ENCODE results near the gene RNF224. TPM values are rescaled to one million over a fixed set of nuclear protein-coding genes. Genes with fewer than 3 reads are reported as not detected.
A peak's percentile ranks its signal among the peaks of the same experiment; 100 is the strongest.

The RNF224 gene
- total and polyA plus RNA-seq, 2 experiments from 2014 or later: 0.63 TPM; not detected in 1

DNA sequence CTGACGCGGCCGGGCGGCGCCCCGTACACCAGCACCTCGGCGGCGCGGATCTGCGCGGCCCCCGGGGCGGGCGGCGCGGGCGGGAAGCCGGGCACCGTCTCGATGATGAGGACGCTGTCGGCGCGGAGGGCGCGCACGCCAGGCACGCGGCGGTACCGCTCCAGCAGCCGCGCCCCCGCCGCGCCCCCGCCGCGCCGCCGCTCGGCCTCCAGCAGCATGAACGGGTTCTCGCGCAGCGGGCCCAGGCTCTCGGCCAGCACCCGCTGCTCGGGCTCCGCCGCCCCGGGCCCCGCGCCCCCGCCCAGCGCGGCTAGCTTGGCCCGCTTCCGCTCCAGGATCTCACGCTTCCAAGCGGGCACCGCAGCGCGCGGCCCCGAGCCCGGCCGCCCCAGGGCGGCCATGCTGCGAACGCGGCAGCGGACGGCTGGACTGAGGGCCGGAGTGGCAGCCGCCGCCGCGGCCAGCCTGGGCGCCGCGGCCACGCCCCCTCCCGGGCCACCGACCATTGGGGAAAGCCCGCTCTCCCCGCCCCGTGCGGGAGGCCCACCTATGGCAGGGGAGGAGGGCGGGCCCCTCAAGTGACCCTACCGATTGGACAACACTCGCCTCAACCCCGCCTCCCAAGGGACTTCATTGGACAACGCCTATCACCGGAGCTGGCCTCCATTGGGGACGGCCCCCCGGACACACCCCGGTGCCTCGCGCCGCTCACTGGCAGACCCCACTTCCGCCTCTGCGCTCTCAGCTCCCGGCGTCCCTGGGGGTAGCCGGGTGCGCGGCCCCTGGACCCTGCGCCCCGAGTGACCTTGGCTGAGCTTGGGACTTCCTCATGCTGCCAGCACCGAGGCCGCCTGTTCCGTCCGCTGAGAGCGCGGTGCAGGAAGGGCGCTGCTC, 26.7 kb upstream of the RNF224 start, which contains the start of gene TPRN:
Gene TPRN (minus strand): TSS at position 431 of the 894 bp plus-strand sequence. CDS start 30 bp downstream, at position 401.
- peak within 1 kb of the TSS; percentile 72; the same call in 1 of the 2 replicates for H3K27ac ChIP-seq (ENCODE audit: low read depth)
- DNase-seq (ENCODE audit: low spot score) (peak; percentile 100), ATAC-seq (peak; percentile 90)
- H3F3A ChIP-seq (replicated peaks; ENCODE audit: low read depth): peaks cover 15% of the 10 kb centered on the region; the same call in 1 of the 2 replicates
- H3K27me3 Mint-ChIP-seq (ENCODE audit: insufficient read depth, low read depth, poor library complexity): peaks cover 12% of the 10 kb centered on the region
- H2AFZ ChIP-seq: peak within 1 kb of the TSS; percentile 52; the same call in 1 of the 2 replicates
- H3K36me3 Mint-ChIP-seq (ENCODE audit: low read depth): no peaks in the 10 kb centered on the region; the same call in 2 of the 3 replicates
- H3K4me3 Mint-ChIP-seq: peak within 1 kb of the TSS; percentile 82
- peak within 1 kb of the TSS; percentile 82 for H3K4me3 ChIP-seq
- no peaks in the 10 kb centered on the region for H3K36me3 ChIP-seq (ENCODE audit: insufficient read depth)
- H3K4me1 Mint-ChIP-seq: peaks cover 26% of the 10 kb centered on the region
- H3K79me2 ChIP-seq (replicated peaks; ENCODE audit: insufficient read depth): peaks cover 68% of the 10 kb centered on the region
- peaks cover 9% of the 10 kb centered on the region for H4K20me1 ChIP-seq (replicated peaks; ENCODE audit: insufficient read depth)
- H3K27ac Mint-ChIP-seq: peak within 1 kb of the TSS; percentile 86
- H3K4me2 ChIP-seq: peak within 1 kb of the TSS; percentile 89
- H3K9me2 ChIP-seq (ENCODE audit: insufficient read depth): no peaks in the 10 kb centered on the region
- TF ChIP-seq, protein P1, sequence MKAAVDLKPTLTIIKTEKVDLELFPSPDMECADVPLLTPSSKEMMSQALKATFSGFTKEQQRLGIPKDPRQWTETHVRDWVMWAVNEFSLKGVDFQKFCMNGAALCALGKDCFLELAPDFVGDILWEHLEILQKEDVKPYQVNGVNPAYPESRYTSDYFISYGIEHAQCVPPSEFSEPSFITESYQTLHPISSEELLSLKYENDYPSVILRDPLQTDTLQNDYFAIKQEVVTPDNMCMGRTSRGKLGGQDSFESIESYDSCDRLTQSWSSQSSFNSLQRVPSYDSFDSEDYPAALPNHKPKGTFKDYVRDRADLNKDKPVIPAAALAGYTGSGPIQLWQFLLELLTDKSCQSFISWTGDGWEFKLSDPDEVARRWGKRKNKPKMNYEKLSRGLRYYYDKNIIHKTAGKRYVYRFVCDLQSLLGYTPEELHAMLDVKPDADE (IDR thresholded peaks at IDR 0.05): 0 out of 2 replicates have a peak, but pooled peaks have one; percentile 51
- peak; percentile 99 for TF ChIP-seq POLR2AphosphoS5 (IDR thresholded peaks at IDR 0.05; ENCODE audit: low read depth)
- no peak for TF ChIP-seq ZNF331 (CRISPR knock-in tag; IDR thresholded peaks at IDR 0.05; ENCODE audit: low read depth)
- no peak for TF ChIP-seq NANOG (IDR thresholded peaks at IDR 0.05; ENCODE audit: borderline replicate concordance)
- no peaks in the 10 kb centered on the region for H3K9me3 Mint-ChIP-seq
- H3K27me3 ChIP-seq (ENCODE audit: insufficient read depth): no peaks in the 10 kb centered on the region
- peaks cover 21% of the 10 kb centered on the region for H3K4me1 ChIP-seq (ENCODE audit: insufficient read depth)

DNA sequence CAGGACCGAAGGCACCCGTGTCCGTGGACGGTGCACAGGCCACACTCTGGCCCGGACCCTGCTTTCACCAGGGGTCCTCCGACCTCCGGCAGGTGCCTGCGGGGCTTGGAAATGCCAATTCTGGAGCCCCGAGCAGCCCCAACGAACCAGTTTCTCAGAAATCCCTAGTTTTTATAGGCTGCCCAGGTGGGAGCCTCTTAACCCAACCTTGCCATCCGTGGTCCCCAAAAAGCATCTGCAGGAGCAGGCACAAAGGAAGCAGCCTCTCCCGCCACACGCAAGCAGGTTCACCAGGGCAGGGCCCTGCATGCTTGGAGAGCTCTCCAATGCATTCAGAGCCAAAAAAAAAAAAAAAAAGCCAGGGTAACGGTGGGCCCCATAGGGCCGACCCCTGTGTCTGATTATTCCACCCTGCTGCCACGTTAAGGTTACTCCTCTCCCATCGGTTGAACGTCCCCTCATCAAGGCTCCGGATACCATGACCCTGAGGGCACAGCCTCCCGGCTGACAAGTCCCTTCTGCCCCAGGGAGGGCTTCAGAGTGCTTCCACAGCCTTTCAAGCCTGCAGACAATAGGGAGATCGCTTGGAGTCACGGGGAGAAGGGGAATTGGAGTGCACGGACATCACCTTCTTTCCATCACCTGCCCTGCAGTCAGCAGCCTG, 26.0 kb upstream of the RNF224 start:
- H3K4me2 ChIP-seq: peak overlapping the region; percentile 89
- H3K79me2 ChIP-seq (replicated peaks; ENCODE audit: insufficient read depth): peaks cover 71% of the 10 kb centered on the region
- H2AFZ ChIP-seq: peak overlapping the region; percentile 52; the same call in 1 of the 2 replicates
- peak overlapping the region; percentile 86 for H3K27ac Mint-ChIP-seq
- no peaks in the 10 kb centered on the region for H3K9me2 ChIP-seq (ENCODE audit: insufficient read depth)
- H3K9me3 Mint-ChIP-seq: no peaks in the 10 kb centered on the region
- peak overlapping the region; percentile 82 for H3K4me3 ChIP-seq
- ATAC-seq (peak; percentile 0; the same call in 1 of the 3 replicates), DNase-seq (ENCODE audit: low spot score) (peak; percentile 31)
- H3K27me3 Mint-ChIP-seq (ENCODE audit: insufficient read depth, low read depth, poor library complexity): peaks cover 17% of the 10 kb centered on the region
- H3K36me3 Mint-ChIP-seq (ENCODE audit: low read depth): no peaks in the 10 kb centered on the region; the same call in 2 of the 3 replicates
- H3K27me3 ChIP-seq (ENCODE audit: insufficient read depth): no peaks in the 10 kb centered on the region
- peak overlapping the region; percentile 77 for H3K4me3 Mint-ChIP-seq
- H3F3A ChIP-seq (replicated peaks; ENCODE audit: low read depth): peaks cover 16% of the 10 kb centered on the region; the same call in 1 of the 2 replicates
- peak overlapping the region; percentile 72; the same call in 1 of the 2 replicates for H3K27ac ChIP-seq (ENCODE audit: low read depth)
- H3K36me3 ChIP-seq (ENCODE audit: insufficient read depth): no peaks in the 10 kb centered on the region
- peaks cover 9% of the 10 kb centered on the region for H4K20me1 ChIP-seq (replicated peaks; ENCODE audit: insufficient read depth)
- H3K4me1 Mint-ChIP-seq: peaks cover 27% of the 10 kb centered on the region
- H3K4me1 ChIP-seq (ENCODE audit: insufficient read depth): peaks cover 24% of the 10 kb centered on the region
- no peak for TF ChIP-seq JUNB (IDR thresholded peaks at IDR 0.05; ENCODE audit: unreplicated experiment)
- no peak for TF ChIP-seq ZNF331 (CRISPR knock-in tag; IDR thresholded peaks at IDR 0.05; ENCODE audit: low read depth)
- TF ChIP-seq EZH2 (IDR thresholded peaks at IDR 0.05; ENCODE audit: low read depth, unreplicated experiment): no peak
- TF ChIP-seq, protein P2, sequence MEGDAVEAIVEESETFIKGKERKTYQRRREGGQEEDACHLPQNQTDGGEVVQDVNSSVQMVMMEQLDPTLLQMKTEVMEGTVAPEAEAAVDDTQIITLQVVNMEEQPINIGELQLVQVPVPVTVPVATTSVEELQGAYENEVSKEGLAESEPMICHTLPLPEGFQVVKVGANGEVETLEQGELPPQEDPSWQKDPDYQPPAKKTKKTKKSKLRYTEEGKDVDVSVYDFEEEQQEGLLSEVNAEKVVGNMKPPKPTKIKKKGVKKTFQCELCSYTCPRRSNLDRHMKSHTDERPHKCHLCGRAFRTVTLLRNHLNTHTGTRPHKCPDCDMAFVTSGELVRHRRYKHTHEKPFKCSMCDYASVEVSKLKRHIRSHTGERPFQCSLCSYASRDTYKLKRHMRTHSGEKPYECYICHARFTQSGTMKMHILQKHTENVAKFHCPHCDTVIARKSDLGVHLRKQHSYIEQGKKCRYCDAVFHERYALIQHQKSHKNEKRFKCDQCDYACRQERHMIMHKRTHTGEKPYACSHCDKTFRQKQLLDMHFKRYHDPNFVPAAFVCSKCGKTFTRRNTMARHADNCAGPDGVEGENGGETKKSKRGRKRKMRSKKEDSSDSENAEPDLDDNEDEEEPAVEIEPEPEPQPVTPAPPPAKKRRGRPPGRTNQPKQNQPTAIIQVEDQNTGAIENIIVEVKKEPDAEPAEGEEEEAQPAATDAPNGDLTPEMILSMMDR (conservative IDR thresholded peaks at IDR 0.05; ENCODE audit: low read depth in 2 of 2): no peak
- no peak for TF ChIP-seq CREB1 (CRISPR knock-in tag; IDR thresholded peaks at IDR 0.05; ENCODE audit: low read depth)
- no peak for TF ChIP-seq POLR2AphosphoS5 (IDR thresholded peaks at IDR 0.05; ENCODE audit: low read depth)
- TF ChIP-seq, protein P1 (IDR thresholded peaks at IDR 0.05): no peak
- TF ChIP-seq, protein P3, sequence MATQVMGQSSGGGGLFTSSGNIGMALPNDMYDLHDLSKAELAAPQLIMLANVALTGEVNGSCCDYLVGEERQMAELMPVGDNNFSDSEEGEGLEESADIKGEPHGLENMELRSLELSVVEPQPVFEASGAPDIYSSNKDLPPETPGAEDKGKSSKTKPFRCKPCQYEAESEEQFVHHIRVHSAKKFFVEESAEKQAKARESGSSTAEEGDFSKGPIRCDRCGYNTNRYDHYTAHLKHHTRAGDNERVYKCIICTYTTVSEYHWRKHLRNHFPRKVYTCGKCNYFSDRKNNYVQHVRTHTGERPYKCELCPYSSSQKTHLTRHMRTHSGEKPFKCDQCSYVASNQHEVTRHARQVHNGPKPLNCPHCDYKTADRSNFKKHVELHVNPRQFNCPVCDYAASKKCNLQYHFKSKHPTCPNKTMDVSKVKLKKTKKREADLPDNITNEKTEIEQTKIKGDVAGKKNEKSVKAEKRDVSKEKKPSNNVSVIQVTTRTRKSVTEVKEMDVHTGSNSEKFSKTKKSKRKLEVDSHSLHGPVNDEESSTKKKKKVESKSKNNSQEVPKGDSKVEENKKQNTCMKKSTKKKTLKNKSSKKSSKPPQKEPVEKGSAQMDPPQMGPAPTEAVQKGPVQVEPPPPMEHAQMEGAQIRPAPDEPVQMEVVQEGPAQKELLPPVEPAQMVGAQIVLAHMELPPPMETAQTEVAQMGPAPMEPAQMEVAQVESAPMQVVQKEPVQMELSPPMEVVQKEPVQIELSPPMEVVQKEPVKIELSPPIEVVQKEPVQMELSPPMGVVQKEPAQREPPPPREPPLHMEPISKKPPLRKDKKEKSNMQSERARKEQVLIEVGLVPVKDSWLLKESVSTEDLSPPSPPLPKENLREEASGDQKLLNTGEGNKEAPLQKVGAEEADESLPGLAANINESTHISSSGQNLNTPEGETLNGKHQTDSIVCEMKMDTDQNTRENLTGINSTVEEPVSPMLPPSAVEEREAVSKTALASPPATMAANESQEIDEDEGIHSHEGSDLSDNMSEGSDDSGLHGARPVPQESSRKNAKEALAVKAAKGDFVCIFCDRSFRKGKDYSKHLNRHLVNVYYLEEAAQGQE (IDR thresholded peaks at IDR 0.05; ENCODE audit: unreplicated experiment): no peak
- no peak for TF ChIP-seq NANOG (IDR thresholded peaks at IDR 0.05; ENCODE audit: borderline replicate concordance)
- no peak for TF ChIP-seq EZH2phosphoT487 (IDR thresholded peaks at IDR 0.05; ENCODE audit: unreplicated experiment)
